Articular chondrocyte of knee joint (primary cell): ENCODE results near the gene CPD. TPM values are rescaled to one million over a fixed set of nuclear protein-coding genes. Genes with fewer than 3 reads are reported as not detected.

Experiments used
- small RNA-seq: library from RNA; depleted of rRNA; stranded (forward); fragments of <200 nt; gene quantifications from one replicate; pipeline ENCODE3, GENCODE V24; 2012
- total RNA-seq: library from RNA; depleted of rRNA; stranded (reverse); fragments of >200 nt; gene quantifications from 2 replicates; pipeline ENCODE4 v1.2.3, GENCODE V29; 2012

Gene CPD
- 130 and 167 TPM in 2 replicates for total RNA-seq

DNA sequence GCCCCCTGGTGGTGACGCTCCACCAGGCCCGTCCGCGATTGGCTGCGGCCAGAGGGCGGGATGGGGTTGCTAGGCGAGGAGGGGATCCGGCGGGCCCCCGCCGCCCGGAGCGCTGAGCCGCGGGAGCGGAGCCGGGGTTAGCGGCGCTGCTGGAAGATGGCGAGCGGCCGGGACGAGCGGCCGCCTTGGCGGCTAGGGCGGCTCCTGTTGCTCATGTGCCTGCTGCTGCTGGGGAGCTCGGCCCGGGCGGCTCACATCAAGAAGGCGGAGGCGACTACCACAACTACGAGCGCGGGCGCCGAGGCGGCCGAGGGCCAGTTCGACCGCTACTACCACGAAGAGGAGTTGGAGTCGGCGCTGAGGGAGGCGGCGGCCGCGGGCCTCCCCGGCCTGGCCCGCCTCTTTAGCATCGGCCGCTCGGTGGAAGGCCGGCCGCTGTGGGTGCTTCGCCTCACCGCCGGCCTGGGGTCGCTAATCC lies at the start of gene CPD:
Gene CPD, plus strand, starts transcription at position 103 of the 478 bp plus-strand sequence. Its CDS starts 54 bp downstream, at position 157.

DNA sequence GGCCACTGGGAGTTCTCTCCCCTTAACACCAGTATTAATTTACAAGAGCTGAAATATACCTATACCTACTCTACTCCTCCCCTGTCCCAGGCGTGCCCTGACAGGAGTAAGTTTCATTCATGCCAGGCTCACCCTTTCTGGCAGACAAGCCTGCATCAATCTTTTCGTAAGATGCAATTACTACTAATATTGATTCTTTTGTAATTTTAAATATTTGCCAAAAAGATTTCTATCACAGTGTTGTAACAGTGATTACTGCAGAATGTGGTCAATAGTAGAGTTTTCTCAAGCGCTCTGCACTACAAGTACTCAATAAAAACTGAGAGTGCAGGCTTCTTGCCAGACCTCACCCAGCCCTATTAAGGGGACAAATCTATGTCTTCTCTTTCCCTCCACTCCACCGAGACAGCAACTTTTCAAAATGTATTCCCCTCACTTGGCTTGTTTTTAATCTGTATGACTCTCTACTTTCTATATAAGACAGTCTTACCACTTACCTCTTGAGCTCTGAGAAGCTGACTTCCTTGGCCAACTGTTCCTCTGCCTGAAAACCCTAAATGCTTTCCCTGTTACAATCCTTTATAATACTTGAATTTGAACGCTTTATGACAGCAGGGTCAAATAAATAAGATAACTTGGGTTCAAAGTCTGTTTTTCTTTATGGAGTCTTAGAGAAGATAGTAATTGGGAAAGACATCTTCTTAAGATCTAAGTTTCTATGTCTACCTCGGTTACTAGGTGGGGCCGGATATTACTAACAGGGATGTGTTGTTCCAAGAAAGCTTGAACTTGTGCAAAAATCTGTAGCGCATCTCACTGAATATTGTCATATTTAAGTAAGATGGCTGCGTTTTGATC lies 45.0 kb upstream of the CPD start, which contains the start of gene TMIGD1:
Gene TMIGD1, minus strand, starts transcription at position 555 of the 858 bp plus-strand sequence. CDS start 1,924 bp downstream, outside the sequence.

DNA sequence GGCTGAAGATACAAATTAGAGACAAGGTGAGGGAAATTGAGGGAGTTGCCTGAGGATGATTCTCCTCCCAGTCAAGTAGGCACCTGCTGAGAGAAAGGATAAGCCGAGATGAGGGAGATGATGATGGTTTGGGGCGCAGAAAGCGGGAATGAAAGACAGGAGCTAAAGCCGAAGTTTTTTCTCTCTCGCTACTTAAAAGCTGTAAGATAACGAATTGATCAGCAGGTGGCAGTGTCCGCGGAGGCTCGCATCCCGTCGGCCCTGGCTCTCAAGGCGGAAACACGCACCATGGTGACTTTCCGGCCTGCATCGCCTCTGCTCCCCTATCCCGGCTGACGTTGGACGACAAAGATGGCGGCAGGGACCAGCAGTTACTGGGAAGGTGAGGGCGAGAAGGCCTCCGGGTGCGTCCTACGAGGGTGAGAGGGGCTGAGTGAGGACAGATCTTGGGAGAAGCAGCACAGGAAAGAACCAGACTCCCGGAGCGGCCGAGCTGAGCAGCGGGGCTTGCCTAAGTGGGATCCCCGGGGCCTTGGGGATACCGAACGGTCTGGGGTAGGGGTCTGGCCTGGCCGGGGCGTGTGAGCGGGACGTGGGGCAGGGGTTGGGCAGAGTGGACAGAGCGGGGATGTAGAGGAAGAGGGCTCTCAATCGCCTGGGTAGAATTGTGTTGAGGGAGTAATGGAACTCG lies 98.5 kb downstream of the CPD start, which contains the start of gene GOSR1:
Gene GOSR1, plus strand, starts transcription at position 326 of the 691 bp plus-strand sequence. Its CDS starts 26 bp downstream, at position 352.

Small RNA genes within 50 kb of the gene (small RNA-seq; reads per million reads assigned to genes)
- gene RF00019 (not detected), gene RNU6-990P (not detected)

Other genes starting within 250 kb of the CPD start
- gene SLC6A4, start 143.2 kb upstream of the CPD start, total RNA-seq, result not detected in 2 replicates
- 30.2 and 38.8 TPM in 2 replicates for gene BLMH, start 87.0 kb upstream of the CPD start, total RNA-seq
- not detected in 2 replicates for gene TMIGD1, start 44.9 kb upstream of the CPD start, total RNA-seq
- gene GOSR1, start 98.5 kb downstream of the CPD start, total RNA-seq, result 28.4 and 46.5 TPM in 2 replicates